GM12864 (cell line): ENCODE data around the gene TMEM164.

ENCODE experiments used
- DNase-seq: peaks from one replicate; pipeline ENCODE4 v3.0.0-alpha.2; 2011; ENCODE audit warnings: low read depth
- H3K4me3 ChIP-seq: 2 replicates; pipeline ENCODE4 v1.5.1; 2011; ENCODE audit warnings: mild to moderate bottlenecking, low read depth, low read length, control low read depth
- CTCF ChIP-seq: IDR thresholded peaks from 2 replicates; pipeline ENCODE4 v1.5.1; 2011; ENCODE audit warnings: low read depth, mild to moderate bottlenecking, moderate library complexity, low read length, control low read depth, inconsistent platforms; ENCODE audit errors: missing control alignments

Gene TMEM164

GRCh38 chrX:110114260-110114776, 111.4 kb downstream of the TMEM164 start:
- no peak for DNase-seq
- H3K4me3 ChIP-seq: no peak overlapping the region
- no peak for TF ChIP-seq CTCF

- no peak for DNase-seq
- no peak overlapping the region for H3K4me3 ChIP-seq
- TF ChIP-seq CTCF: no peak
Measured at GRCh38 chrX:110116066-110116980, 113.4 kb downstream of the TMEM164 start.

- no peak for TF ChIP-seq CTCF
- no peak for DNase-seq
- H3K4me3 ChIP-seq: no peak overlapping the region
Measured at GRCh38 chrX:110118530-110118929, 115.6 kb downstream of the TMEM164 start.

- no peak for DNase-seq
- no peak for TF ChIP-seq CTCF
Measured at GRCh38 chrX:110119480-110119879, 116.6 kb downstream of the TMEM164 start.

GRCh38 chrX:110120025-110120424, 117.1 kb downstream of the TMEM164 start:
- TF ChIP-seq CTCF: no peak
- H3K4me3 ChIP-seq: no peak overlapping the region
- no peak for DNase-seq

More at GRCh38 chrX:110119480-110119879, 116.6 kb downstream of the TMEM164 start:
- no peak overlapping the region for H3K4me3 ChIP-seq

- no peak for DNase-seq
- no peak overlapping the region for H3K4me3 ChIP-seq
- TF ChIP-seq CTCF: no peak
Measured at GRCh38 chrX:110123331-110123782, 120.4 kb downstream of the TMEM164 start.
